SH-SY5Y (cell line): ENCODE data around the gene NT5DC4.

ENCODE experiments used
- GATA2 ChIP-seq: IDR thresholded peaks from 2 replicates; pipeline ENCODE4 v1.6.1; 2011; ENCODE audit warnings: mild to moderate bottlenecking, low read depth, low read length
- GATA3 ChIP-seq: IDR thresholded peaks from 2 replicates; pipeline ENCODE4 v1.6.1; 2011; ENCODE audit warnings: low read depth, mild to moderate bottlenecking, low read length, moderate library complexity

GRCh38 chr2:112671801-112672200, 49.0 kb upstream of the NT5DC4 start:
- no peak for TF ChIP-seq GATA2
- no peak for TF ChIP-seq GATA3
